Neural cell (in vitro differentiated cells): ENCODE data around the gene GDNF. TPM values are rescaled to one million over a fixed set of nuclear protein-coding genes. Genes with fewer than 3 reads are reported as not detected.
A peak's percentile ranks its signal among the peaks of the same experiment; 100 is the strongest.

ENCODE experiments used
- H2AFZ ChIP-seq: fragments of 200-600, 300-800 bp; sonication (generic), shearing (Covaris generic); 2 replicates; pipeline ENCODE4 v1.6.0; 2014; ENCODE audit warnings: low read depth, mild to moderate bottlenecking, antibody characterized with exemption, low read length, moderate library complexity
- H3F3A ChIP-seq: fragments of 200-600 bp; shearing (Covaris generic); 2 replicates; pipeline ENCODE4 v1.6.1; 2016; ENCODE audit warnings: mild to moderate bottlenecking, moderate library complexity, mixed read lengths, antibody characterized with exemption, low read length; ENCODE audit not compliant: insufficient read depth, poor library complexity, severe bottlenecking
- H3K27ac ChIP-seq: fragments of 200-600, 300-800 bp; sonication (generic), shearing (Covaris generic); 2 replicates; pipeline ENCODE4 v1.5.1; 2014; ENCODE audit warnings: mild to moderate bottlenecking, low read length, moderate library complexity
- H3K27me3 ChIP-seq: fragments of 300-800, 200-600 bp; sonication (generic), shearing (Covaris generic); 2 replicates; pipeline ENCODE4 v1.6.0; 2014; ENCODE audit warnings: mild to moderate bottlenecking, low read depth, low read length, moderate library complexity; ENCODE audit not compliant: insufficient read depth
- H3K36me3 ChIP-seq: fragments of 300-800, 200-600 bp; sonication (generic), shearing (Covaris generic); 2 replicates; pipeline ENCODE4 v1.5.1; 2014; ENCODE audit warnings: mild to moderate bottlenecking, antibody characterized with exemption, low read length, moderate library complexity; ENCODE audit not compliant: insufficient read depth
- H3K4me2 ChIP-seq: fragments of 300-800, 200-600 bp; sonication (generic), shearing (Covaris generic); 2 replicates; pipeline ENCODE4 v1.6.0; 2014; ENCODE audit warnings: mild to moderate bottlenecking, low read length
- H3K4me3 ChIP-seq: fragments of 300-800, 200-600 bp; sonication (generic), shearing (Covaris generic); 2 replicates; pipeline ENCODE4 v1.5.1; 2014; ENCODE audit warnings: mild to moderate bottlenecking, low read length, moderate library complexity
- H3K79me2 ChIP-seq: fragments of 200-600 bp; shearing (Covaris generic); replicated peaks from 2 replicates; pipeline ENCODE4 v1.6.0; 2014; ENCODE audit warnings: mild to moderate bottlenecking, low read length, moderate library complexity; ENCODE audit not compliant: insufficient read depth
- H3K9ac ChIP-seq: fragments of 300-800, 200-600 bp; sonication (generic), shearing (Covaris generic); 2 replicates; pipeline ENCODE4 v1.6.1; 2016; ENCODE audit warnings: mild to moderate bottlenecking, low read length, mixed read lengths
- H3K9me2 ChIP-seq: fragments of 200-600 bp; shearing (Covaris generic); 2 replicates; pipeline ENCODE4 v1.6.1; 2016; ENCODE audit warnings: mild to moderate bottlenecking, low read length, mixed read lengths; ENCODE audit not compliant: insufficient read depth
- H3K9me3 ChIP-seq: fragments of 200-600, 300-800 bp; sonication (generic), shearing (Covaris generic); 2 replicates; pipeline ENCODE4 v1.6.1; 2016; ENCODE audit warnings: mild to moderate bottlenecking, mixed run types, low read length, moderate library complexity, mixed read lengths
- H4K20me1 ChIP-seq: fragments of 200-600 bp; shearing (Covaris generic); 2 replicates; pipeline ENCODE4 v1.6.1; 2016; ENCODE audit warnings: mild to moderate bottlenecking, mixed run types; ENCODE audit not compliant: insufficient read depth
- EP300 ChIP-seq: fragments of 450-650 bp; conservative IDR thresholded peaks from 2 replicates; pipeline ENCODE4 v1.6.1; 2014; ENCODE audit warnings: antibody characterized with exemption, mild to moderate bottlenecking, moderate library complexity; ENCODE audit not compliant: poor library complexity, severe bottlenecking
- EZH2 ChIP-seq: fragments of 200-600, 300-800 bp; shearing (Covaris generic), sonication (generic); IDR thresholded peaks from 2 replicates; pipeline ENCODE4 v1.6.1; 2014; ENCODE audit warnings: antibody characterized with exemption, low read length, borderline replicate concordance, mild to moderate bottlenecking; ENCODE audit not compliant: insufficient read depth, poor library complexity, severe bottlenecking
- MXI1 ChIP-seq: fragments of 450-650 bp; conservative IDR thresholded peaks from 2 replicates; pipeline ENCODE4 v1.6.1; 2014; ENCODE audit warnings: antibody characterized with exemption, mild to moderate bottlenecking; ENCODE audit not compliant: poor library complexity, severe bottlenecking
- RAD21 ChIP-seq: fragments of 450-650 bp; conservative IDR thresholded peaks from 2 replicates; pipeline ENCODE4 v1.6.1; 2014; ENCODE audit warnings: antibody characterized with exemption, mild to moderate bottlenecking, moderate library complexity
- SMC3 ChIP-seq: fragments of 450-650 bp; conservative IDR thresholded peaks from 2 replicates; pipeline ENCODE4 v1.6.1; 2014; ENCODE audit warnings: antibody characterized with exemption, mild to moderate bottlenecking, moderate library complexity; ENCODE audit not compliant: poor library complexity
- polyA plus RNA-seq: library from polyadenylated mRNA; depleted of rRNA; stranded (reverse); fragments of >200 nt; gene quantifications from 2 replicates; pipeline ENCODE4 v1.2.3, GENCODE V29; 2014
- TF ChIP-seq, protein P1 (sequence below): fragments of 450-650 bp; IDR thresholded peaks from 2 replicates; pipeline ENCODE4 v1.5.1; 2014; ENCODE audit warnings: antibody characterized with exemption, mild to moderate bottlenecking, moderate library complexity; ENCODE audit not compliant: poor library complexity, severe bottlenecking
- TF ChIP-seq, protein P2 (sequence below): IDR thresholded peaks from 2 replicates; pipeline ENCODE4 v1.6.1; 2012; ENCODE audit warnings: borderline replicate concordance

Gene GDNF
- polyA plus RNA-seq, 1 donor from 2014 or later = not detected

DNA sequence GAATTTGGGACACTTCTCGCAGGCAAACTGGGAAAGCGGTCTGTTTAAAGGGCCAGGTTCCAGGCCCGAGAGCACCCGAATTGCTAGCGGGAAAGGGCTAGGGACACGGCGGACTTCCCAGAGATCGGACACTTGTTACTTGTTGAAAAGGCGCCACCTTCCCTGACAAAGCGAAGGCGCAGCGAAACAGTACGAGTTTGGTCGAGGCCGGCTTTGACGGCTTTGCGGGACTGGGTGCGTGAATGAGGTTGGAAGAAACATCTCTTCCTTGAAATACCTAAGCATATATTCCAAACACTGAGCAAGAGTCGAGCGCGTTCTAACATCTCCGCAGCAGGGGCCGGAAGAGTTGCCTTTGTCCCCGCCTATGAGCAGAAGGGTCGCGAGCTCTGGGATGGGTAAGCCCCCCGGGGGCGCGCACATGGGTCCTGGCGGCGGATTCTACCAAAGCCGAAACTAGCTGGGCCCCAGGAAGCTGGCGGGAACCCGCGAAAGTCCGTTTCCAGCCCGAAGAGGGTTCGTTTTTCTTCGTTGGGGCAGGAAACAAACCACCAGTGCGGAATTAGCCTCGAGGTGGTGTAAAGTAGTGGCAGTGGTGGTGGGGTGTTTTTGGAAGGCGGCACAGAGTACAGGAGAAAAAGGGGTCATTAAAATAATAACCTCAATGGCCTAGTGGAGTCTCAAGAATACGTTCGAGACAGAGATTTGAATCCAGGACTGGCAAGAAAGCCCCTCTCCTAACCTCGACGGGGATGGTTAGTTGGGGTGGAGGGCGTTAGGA is 1.5 kb downstream of the GDNF start:
- H3F3A ChIP-seq = no peaks in the 10 kb centered on the region
- H3K27me3 ChIP-seq = peaks cover 88% of the 10 kb centered on the region
- TF ChIP-seq EZH2 (peak; percentile 54), SMC3 (no peak), RAD21 (no peak), MXI1 (no peak)
- TF ChIP-seq, protein P1, sequence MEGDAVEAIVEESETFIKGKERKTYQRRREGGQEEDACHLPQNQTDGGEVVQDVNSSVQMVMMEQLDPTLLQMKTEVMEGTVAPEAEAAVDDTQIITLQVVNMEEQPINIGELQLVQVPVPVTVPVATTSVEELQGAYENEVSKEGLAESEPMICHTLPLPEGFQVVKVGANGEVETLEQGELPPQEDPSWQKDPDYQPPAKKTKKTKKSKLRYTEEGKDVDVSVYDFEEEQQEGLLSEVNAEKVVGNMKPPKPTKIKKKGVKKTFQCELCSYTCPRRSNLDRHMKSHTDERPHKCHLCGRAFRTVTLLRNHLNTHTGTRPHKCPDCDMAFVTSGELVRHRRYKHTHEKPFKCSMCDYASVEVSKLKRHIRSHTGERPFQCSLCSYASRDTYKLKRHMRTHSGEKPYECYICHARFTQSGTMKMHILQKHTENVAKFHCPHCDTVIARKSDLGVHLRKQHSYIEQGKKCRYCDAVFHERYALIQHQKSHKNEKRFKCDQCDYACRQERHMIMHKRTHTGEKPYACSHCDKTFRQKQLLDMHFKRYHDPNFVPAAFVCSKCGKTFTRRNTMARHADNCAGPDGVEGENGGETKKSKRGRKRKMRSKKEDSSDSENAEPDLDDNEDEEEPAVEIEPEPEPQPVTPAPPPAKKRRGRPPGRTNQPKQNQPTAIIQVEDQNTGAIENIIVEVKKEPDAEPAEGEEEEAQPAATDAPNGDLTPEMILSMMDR = peak; percentile 16
- no peak overlapping the region for H3K9ac ChIP-seq
- H3K27ac ChIP-seq = no peak overlapping the region
- peak overlapping the region; percentile 85 for H3K4me3 ChIP-seq
- no peak overlapping the region for H2AFZ ChIP-seq
- no peaks in the 10 kb centered on the region for H3K36me3 ChIP-seq
- H3K4me2 ChIP-seq = no peak overlapping the region
- no peaks in the 10 kb centered on the region for H3K79me2 ChIP-seq
- H3K9me3 ChIP-seq = no peaks in the 10 kb centered on the region
- H3K9me2 ChIP-seq = no peaks in the 10 kb centered on the region
- no peaks in the 10 kb centered on the region for H4K20me1 ChIP-seq

DNA sequence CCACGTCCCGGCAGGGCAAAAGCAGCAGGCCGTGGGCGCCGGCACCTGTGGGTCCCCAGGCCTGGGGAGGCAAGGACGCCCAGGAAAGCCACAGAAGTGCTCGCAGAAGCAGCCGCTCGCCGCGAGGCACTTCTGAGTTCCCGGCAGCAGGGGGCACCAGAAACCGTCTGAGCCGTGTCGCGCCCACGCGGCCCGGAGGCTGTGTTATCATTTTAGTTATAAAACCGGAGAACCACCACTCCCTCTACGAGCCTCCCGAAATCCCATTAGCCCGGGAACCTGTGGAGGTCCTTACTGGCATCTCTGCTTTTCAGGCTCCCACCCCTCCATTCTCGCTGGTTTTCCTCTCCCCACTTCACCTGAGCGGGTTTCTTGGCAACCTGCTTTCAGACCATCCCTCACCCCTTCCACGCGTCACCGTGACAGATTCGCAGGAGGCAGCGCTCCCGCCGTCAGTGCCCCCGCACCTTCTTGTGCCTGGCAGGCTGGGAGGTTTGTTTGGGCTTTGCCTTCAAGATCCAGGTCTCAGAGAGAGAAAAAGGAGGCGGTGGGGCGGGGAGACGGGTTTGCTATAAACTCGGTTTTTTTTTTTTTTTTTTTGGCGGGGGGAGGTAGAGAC is 2.3 kb downstream of the GDNF start:
- Histone ChIP-seq H3K27me3 (peaks cover 97% of the 10 kb centered on the region), H4K20me1 (no peaks in the 10 kb centered on the region), H3K4me2 (peak overlapping the region; percentile 65), H3K9me2 (no peaks in the 10 kb centered on the region), H3K36me3 (no peaks in the 10 kb centered on the region), H3K79me2 (no peaks in the 10 kb centered on the region), H3F3A (no peaks in the 10 kb centered on the region), H3K9me3 (no peaks in the 10 kb centered on the region), H3K9ac (no peak overlapping the region), H3K27ac (no peak overlapping the region), H3K4me3 (peak overlapping the region; percentile 85), H2AFZ (no peak overlapping the region)
- TF ChIP-seq EP300 = peak; percentile 28
- peak; percentile 80 for TF ChIP-seq RAD21
- TF ChIP-seq, protein P1 = peak; percentile 87
- TF ChIP-seq SMC3 = peak; percentile 82
- no peak for TF ChIP-seq EZH2
- TF ChIP-seq, protein P2, sequence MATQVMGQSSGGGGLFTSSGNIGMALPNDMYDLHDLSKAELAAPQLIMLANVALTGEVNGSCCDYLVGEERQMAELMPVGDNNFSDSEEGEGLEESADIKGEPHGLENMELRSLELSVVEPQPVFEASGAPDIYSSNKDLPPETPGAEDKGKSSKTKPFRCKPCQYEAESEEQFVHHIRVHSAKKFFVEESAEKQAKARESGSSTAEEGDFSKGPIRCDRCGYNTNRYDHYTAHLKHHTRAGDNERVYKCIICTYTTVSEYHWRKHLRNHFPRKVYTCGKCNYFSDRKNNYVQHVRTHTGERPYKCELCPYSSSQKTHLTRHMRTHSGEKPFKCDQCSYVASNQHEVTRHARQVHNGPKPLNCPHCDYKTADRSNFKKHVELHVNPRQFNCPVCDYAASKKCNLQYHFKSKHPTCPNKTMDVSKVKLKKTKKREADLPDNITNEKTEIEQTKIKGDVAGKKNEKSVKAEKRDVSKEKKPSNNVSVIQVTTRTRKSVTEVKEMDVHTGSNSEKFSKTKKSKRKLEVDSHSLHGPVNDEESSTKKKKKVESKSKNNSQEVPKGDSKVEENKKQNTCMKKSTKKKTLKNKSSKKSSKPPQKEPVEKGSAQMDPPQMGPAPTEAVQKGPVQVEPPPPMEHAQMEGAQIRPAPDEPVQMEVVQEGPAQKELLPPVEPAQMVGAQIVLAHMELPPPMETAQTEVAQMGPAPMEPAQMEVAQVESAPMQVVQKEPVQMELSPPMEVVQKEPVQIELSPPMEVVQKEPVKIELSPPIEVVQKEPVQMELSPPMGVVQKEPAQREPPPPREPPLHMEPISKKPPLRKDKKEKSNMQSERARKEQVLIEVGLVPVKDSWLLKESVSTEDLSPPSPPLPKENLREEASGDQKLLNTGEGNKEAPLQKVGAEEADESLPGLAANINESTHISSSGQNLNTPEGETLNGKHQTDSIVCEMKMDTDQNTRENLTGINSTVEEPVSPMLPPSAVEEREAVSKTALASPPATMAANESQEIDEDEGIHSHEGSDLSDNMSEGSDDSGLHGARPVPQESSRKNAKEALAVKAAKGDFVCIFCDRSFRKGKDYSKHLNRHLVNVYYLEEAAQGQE = no peak
